ENCODE results near the gene UAP1L1. TPM values are rescaled to one million over a fixed set of nuclear protein-coding genes. Genes with fewer than 3 reads are reported as not detected.
"Not testable (repeated sequence)": the region's sequence is repeated elsewhere in the genome, so short reads cannot be mapped to it uniquely, and the experiment has no call there.

The UAP1L1 gene
- 6.6 and 7.4 TPM in 2 replicates for total RNA-seq (2014; rRNA removed; shearing (Covaris generic))

GRCh38 chr9:137077010-137077747 is at the start of gene UAP1L1:
Gene UAP1L1, plus strand, starts transcription at chr9:137077517. Its CDS starts 16 bp downstream, at chr9:137077533.
- peak; percentile 45 for DNase-seq (ENCODE audit: low spot score)

- peak; percentile 36 for DNase-seq (ENCODE audit: low spot score)
Observed at GRCh38 chr9:137028263-137029057, 48.9 kb upstream of the UAP1L1 start.

- DNase-seq (ENCODE audit: low spot score), result peak; percentile 43
Observed at GRCh38 chr9:137029058-137029936, 48.0 kb upstream of the UAP1L1 start.

GRCh38 chr9:137030006-137030405 is 47.3 kb upstream of the UAP1L1 start:
- no peak for DNase-seq (ENCODE audit: low spot score)

- no peak for DNase-seq (ENCODE audit: low spot score)
Observed at GRCh38 chr9:137030538-137031527, 46.5 kb upstream of the UAP1L1 start.

GRCh38 chr9:137031904-137032640 is 45.2 kb upstream of the UAP1L1 start, which contains the start of gene FUT7:
Gene FUT7, minus strand, starts transcription at chr9:137032088. Its CDS starts 97 bp downstream, at chr9:137031991.
- no peak for DNase-seq (ENCODE audit: low spot score)

GRCh38 chr9:137032858-137033257 is 44.5 kb upstream of the UAP1L1 start:
- DNase-seq (ENCODE audit: low spot score), result no peak

GRCh38 chr9:137033481-137033880 is 43.8 kb upstream of the UAP1L1 start:
- DNase-seq (ENCODE audit: low spot score), result not testable (repeated sequence)

- no peak for DNase-seq (ENCODE audit: low spot score)
Observed at GRCh38 chr9:137034039-137034708, 43.1 kb upstream of the UAP1L1 start.

GRCh38 chr9:137034709-137035506 is 42.4 kb upstream of the UAP1L1 start:
- peak; percentile 81 for DNase-seq (ENCODE audit: low spot score)

GRCh38 chr9:137035507-137035834 is 41.8 kb upstream of the UAP1L1 start:
- DNase-seq (ENCODE audit: low spot score), result no peak

- DNase-seq (ENCODE audit: low spot score), result no peak
Observed at GRCh38 chr9:137035937-137036336, 41.4 kb upstream of the UAP1L1 start.

GRCh38 chr9:137037035-137037434 is 40.3 kb upstream of the UAP1L1 start:
- no peak for DNase-seq (ENCODE audit: low spot score)

GRCh38 chr9:137037483-137037882 is 39.8 kb upstream of the UAP1L1 start:
- no peak for DNase-seq (ENCODE audit: low spot score)

- no peak for DNase-seq (ENCODE audit: low spot score)
Observed at GRCh38 chr9:137038916-137039315, 38.4 kb upstream of the UAP1L1 start.

- no peak for DNase-seq (ENCODE audit: low spot score)
Observed at GRCh38 chr9:137039611-137040366, 37.5 kb upstream of the UAP1L1 start.

- DNase-seq (ENCODE audit: low spot score), result no peak
Observed at GRCh38 chr9:137040568-137040967, 36.7 kb upstream of the UAP1L1 start.

- no peak for DNase-seq (ENCODE audit: low spot score)
Observed at GRCh38 chr9:137041124-137041523, 36.2 kb upstream of the UAP1L1 start.
